Memory B cell (primary cell): ENCODE data around the gene NMNAT1.
"Not testable (repeated sequence)": the region's sequence is repeated elsewhere in the genome, so short reads cannot be mapped to it uniquely, and the experiment has no call there.

Experiments
- ATAC-seq: fragments of 150-1000 bp; cut with Tn5 transposase; 2 replicates; pipeline ENCODE4 v1.10.0; 2021; ENCODE audit warnings: low read depth, mild to moderate bottlenecking, moderate library complexity
- DNase-seq, 2 donors: peaks; one replicate each; pipeline ENCODE4 v3.0.0; 2022; ENCODE audit warnings: low spot score in 2 of 2
- H3K27ac Mint-ChIP-seq: one replicate; pipeline ENCODE4 v1.8.0; 2022; ENCODE audit warnings: mild to moderate bottlenecking, moderate library complexity, mixed read lengths
- H3K27me3 Mint-ChIP-seq: one replicate; pipeline ENCODE4 v1.8.0; 2022; ENCODE audit warnings: mixed read lengths
- H3K36me3 Mint-ChIP-seq: one replicate; pipeline ENCODE4 v1.8.0; 2022; ENCODE audit warnings: mild to moderate bottlenecking, mixed read lengths
- H3K4me1 Mint-ChIP-seq: one replicate; pipeline ENCODE4 v1.8.0; 2022; ENCODE audit warnings: mixed read lengths
- H3K4me3 Mint-ChIP-seq: one replicate; pipeline ENCODE4 v1.8.0; 2022; ENCODE audit warnings: mild to moderate bottlenecking, moderate library complexity, mixed read lengths
- H3K9me3 Mint-ChIP-seq: one replicate; pipeline ENCODE4 v1.8.0; 2022; ENCODE audit warnings: mixed read lengths

The NMNAT1 gene

GRCh38 chr1:9960011-9960410 lies 16.7 kb downstream of the NMNAT1 start:
- ATAC-seq (no peak), DNase-seq (no peak)
- Mint-ChIP-seq H3K4me3 (no peak overlapping the region), H3K27ac (no peak overlapping the region), H3K36me3 (no peaks in the 10 kb centered on the region), H3K27me3 (no peaks in the 10 kb centered on the region), H3K9me3 (no peaks in the 10 kb centered on the region), H3K4me1 (peaks cover 9% of the 10 kb centered on the region)

GRCh38 chr1:9960706-9961562 lies 17.7 kb downstream of the NMNAT1 start:
- ATAC-seq, result peak; percentile 99
- Mint-ChIP-seq H3K4me1 (peaks cover 9% of the 10 kb centered on the region), H3K27ac (peak overlapping the region; percentile 60), H3K4me3 (peak overlapping the region; percentile 49), H3K9me3 (no peaks in the 10 kb centered on the region), H3K36me3 (no peaks in the 10 kb centered on the region), H3K27me3 (no peaks in the 10 kb centered on the region)
- peak; percentile 13 to 47 for DNase-seq

DNA sequence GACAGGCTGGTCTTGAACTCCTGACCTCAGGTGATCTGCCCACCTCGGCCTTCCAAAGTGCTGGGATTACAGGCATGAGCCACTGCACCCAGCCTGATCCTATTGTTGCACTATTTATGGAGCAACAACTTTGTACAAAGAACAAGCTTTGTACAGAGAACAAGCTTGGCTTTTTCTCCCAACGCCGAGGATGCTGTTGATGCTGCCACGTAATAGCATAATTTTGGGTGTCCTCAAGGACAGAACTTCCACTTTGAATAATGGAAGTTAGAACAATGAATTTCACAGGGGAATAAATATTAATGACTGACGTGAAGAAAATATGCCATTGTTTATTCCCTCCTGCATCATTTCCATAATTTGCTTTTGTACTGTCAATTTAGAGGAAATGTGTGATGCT lies 41.0 kb downstream of the NMNAT1 start:
- peaks cover 10% of the 10 kb centered on the region for H3K36me3 Mint-ChIP-seq
- no peaks in the 10 kb centered on the region for H3K27me3 Mint-ChIP-seq
- DNase-seq (no peak), ATAC-seq (no peak)
- no peak overlapping the region for H3K4me3 Mint-ChIP-seq
- H3K4me1 Mint-ChIP-seq, result no peaks in the 10 kb centered on the region
- H3K27ac Mint-ChIP-seq, result no peak overlapping the region
- H3K9me3 Mint-ChIP-seq, result no peaks in the 10 kb centered on the region

- Mint-ChIP-seq H3K27me3 (no peaks in the 10 kb centered on the region), H3K4me1 (no peaks in the 10 kb centered on the region), H3K36me3 (peaks cover 10% of the 10 kb centered on the region), H3K4me3 (no peak overlapping the region), H3K9me3 (no peaks in the 10 kb centered on the region), H3K27ac (no peak overlapping the region)
- DNase-seq, result no peak
- ATAC-seq, result no peak
These were observed 41.7 kb downstream of the NMNAT1 start for GRCh38 chr1:9985001-9985400.

GRCh38 chr1:9989773-9990172 lies 46.5 kb downstream of the NMNAT1 start:
- DNase-seq, result no peak
- H3K27ac Mint-ChIP-seq, result no peak overlapping the region
- no peak for ATAC-seq
- H3K9me3 Mint-ChIP-seq, result no peaks in the 10 kb centered on the region
- peaks cover 2% of the 10 kb centered on the region for H3K36me3 Mint-ChIP-seq
- H3K4me3 Mint-ChIP-seq, result no peak overlapping the region
- H3K27me3 Mint-ChIP-seq, result peaks cover 1% of the 10 kb centered on the region
- H3K4me1 Mint-ChIP-seq, result peaks cover 5% of the 10 kb centered on the region

DNA sequence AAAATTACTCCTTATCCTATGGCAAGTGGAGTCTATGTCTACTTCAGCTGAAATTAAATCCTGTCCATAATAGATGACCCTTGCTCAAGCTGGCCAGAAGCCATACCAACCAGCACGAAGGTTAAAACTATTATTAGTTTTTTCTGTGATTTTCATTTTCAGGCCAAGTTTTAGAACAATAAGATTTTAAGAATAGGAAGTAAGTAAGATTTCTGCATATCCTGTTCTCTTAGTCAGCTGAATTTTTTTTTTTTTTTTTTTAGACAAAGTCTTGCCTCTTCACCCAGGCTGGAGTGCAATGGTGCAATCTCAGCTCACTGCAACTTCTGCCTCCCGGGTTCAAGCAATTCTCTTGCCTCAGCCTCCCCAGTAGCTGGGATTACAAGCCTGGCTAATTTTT lies 47.7 kb downstream of the NMNAT1 start:
- no peaks in the 10 kb centered on the region for H3K36me3 Mint-ChIP-seq
- no peaks in the 10 kb centered on the region for H3K9me3 Mint-ChIP-seq
- DNase-seq (no peak), ATAC-seq (no peak)
- no peak overlapping the region for H3K4me3 Mint-ChIP-seq
- H3K4me1 Mint-ChIP-seq, result peaks cover 5% of the 10 kb centered on the region
- no peak overlapping the region for H3K27ac Mint-ChIP-seq
- H3K27me3 Mint-ChIP-seq, result peaks cover 1% of the 10 kb centered on the region

- no peaks in the 10 kb centered on the region for H3K9me3 Mint-ChIP-seq
- H3K4me3 Mint-ChIP-seq, result no peak overlapping the region
- no peak overlapping the region for H3K27ac Mint-ChIP-seq
- ATAC-seq (no peak), DNase-seq (no peak)
- no peaks in the 10 kb centered on the region for H3K36me3 Mint-ChIP-seq
- peaks cover 13% of the 10 kb centered on the region for H3K4me1 Mint-ChIP-seq
- peaks cover 7% of the 10 kb centered on the region for H3K27me3 Mint-ChIP-seq
These were observed 49.6 kb downstream of the NMNAT1 start for GRCh38 chr1:9992910-9993309.

DNA sequence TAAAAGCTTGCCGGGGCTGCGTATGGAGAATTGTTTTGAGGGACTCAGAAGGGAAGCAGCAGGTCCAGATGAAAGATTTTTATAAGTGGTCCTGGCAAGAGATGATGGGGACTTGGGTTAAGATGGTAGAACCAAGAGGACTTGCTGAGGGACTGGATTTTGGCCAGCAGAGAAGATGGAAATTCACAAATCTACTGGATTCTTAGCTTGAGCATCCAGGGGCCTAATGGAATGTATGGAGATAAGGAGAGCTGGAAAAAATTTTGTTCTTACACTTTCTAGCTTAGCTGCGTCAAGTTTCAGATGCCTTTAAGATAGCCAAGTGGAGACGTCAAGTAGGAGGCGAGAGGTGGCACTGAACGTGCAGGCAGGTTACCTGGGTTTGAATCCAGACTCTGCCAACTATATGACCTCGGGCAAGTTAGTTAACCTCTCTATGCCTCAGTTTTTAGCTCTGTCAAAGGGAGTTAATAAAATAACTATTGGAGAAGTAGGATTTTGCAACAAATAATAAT lies 50.3 kb downstream of the NMNAT1 start:
- H3K4me1 Mint-ChIP-seq, result peaks cover 14% of the 10 kb centered on the region
- H3K36me3 Mint-ChIP-seq, result no peaks in the 10 kb centered on the region
- no peak for DNase-seq
- H3K9me3 Mint-ChIP-seq, result no peaks in the 10 kb centered on the region
- no peak for ATAC-seq
- no peak overlapping the region for H3K4me3 Mint-ChIP-seq
- no peak overlapping the region for H3K27ac Mint-ChIP-seq
- H3K27me3 Mint-ChIP-seq, result peaks cover 8% of the 10 kb centered on the region

GRCh38 chr1:9996624-9997582 lies 53.6 kb downstream of the NMNAT1 start, which contains the start of gene RBP7:
Gene RBP7 (plus strand): TSS chr1:9997228. CDS start chr1:9997259, 31 bp downstream.
- peak in 1 of 2 donors; percentile 20 for DNase-seq
- ATAC-seq, result peak; percentile 65
- H3K27me3 Mint-ChIP-seq, result peaks cover 13% of the 10 kb centered on the region

GRCh38 chr1:10001016-10001665 lies 57.9 kb downstream of the NMNAT1 start:
- no peaks in the 10 kb centered on the region for H3K36me3 Mint-ChIP-seq
- H3K27me3 Mint-ChIP-seq, result peaks cover 17% of the 10 kb centered on the region
- no peak overlapping the region for H3K27ac Mint-ChIP-seq
- H3K9me3 Mint-ChIP-seq, result no peaks in the 10 kb centered on the region
- ATAC-seq (no peak), DNase-seq (no peak)
- no peak overlapping the region for H3K4me3 Mint-ChIP-seq
- peaks cover 9% of the 10 kb centered on the region for H3K4me1 Mint-ChIP-seq

More at GRCh38 chr1:9996624-9997582, 53.6 kb downstream of the NMNAT1 start, which contains the start of gene RBP7:
- no peaks in the 10 kb centered on the region for H3K36me3 Mint-ChIP-seq
- H3K4me3 Mint-ChIP-seq, result peak within 1 kb of the TSS; percentile 85
- H3K9me3 Mint-ChIP-seq, result no peaks in the 10 kb centered on the region
- no peak within 1 kb of the TSS for H3K27ac Mint-ChIP-seq
- peaks cover 11% of the 10 kb centered on the region for H3K4me1 Mint-ChIP-seq

DNA sequence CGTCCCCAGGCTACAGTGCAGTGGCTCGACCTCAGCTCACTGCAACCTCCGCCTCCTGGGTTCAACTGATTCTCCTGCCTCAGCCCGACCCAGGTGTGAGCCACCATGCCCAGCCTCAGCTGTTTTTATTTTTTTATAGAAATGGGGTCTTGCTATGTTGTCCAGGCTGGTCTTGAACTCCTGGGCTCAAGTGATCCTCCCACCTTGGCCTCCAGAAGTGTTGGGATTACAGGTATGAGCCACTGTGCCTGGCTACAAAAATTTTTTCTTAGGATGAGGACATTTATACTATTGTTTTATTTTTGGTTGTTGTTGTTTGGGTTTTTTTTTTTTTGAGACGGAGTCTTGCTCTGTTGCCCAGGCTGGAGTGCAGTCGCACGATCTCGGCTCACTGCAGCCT lies 62.0 kb downstream of the NMNAT1 start:
- peaks cover 11% of the 10 kb centered on the region for H3K27me3 Mint-ChIP-seq
- ATAC-seq, H3K4me3 Mint-ChIP-seq, H3K27ac Mint-ChIP-seq, DNase-seq, H3K4me1 Mint-ChIP-seq, H3K36me3 Mint-ChIP-seq, H3K9me3 Mint-ChIP-seq: not testable (repeated sequence)

- ATAC-seq (no peak), DNase-seq (no peak)
- Mint-ChIP-seq H3K27me3 (peaks cover 6% of the 10 kb centered on the region), H3K4me1 (no peaks in the 10 kb centered on the region), H3K27ac (no peak overlapping the region), H3K36me3 (no peaks in the 10 kb centered on the region), H3K4me3 (no peak overlapping the region), H3K9me3 (no peaks in the 10 kb centered on the region)
These were observed 63.9 kb downstream of the NMNAT1 start for GRCh38 chr1:10007169-10007568.

DNA sequence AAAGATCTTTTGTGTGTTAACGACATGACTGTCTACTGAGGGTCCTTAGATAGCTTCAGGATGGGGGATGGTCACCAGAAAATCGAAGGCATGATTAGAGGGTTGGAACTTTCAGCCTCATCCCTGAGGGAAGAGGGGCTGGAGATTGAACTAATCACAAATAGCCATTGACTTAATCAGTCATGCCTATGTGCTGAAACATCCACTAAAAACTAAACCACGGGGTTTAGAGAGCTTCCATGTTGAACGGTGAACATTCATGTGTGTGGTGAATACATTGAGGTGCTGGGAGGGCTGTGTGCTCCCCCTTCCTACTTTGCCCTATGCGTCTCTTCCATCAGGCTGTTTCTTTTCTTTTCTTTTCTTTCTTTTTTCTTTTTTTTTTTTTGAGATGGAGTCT lies 70.7 kb downstream of the NMNAT1 start:
- no peak overlapping the region for H3K4me3 Mint-ChIP-seq
- no peak for DNase-seq
- H3K4me1 Mint-ChIP-seq, result no peaks in the 10 kb centered on the region
- H3K27me3 Mint-ChIP-seq, result no peaks in the 10 kb centered on the region
- ATAC-seq, result no peak
- H3K36me3 Mint-ChIP-seq, result no peaks in the 10 kb centered on the region
- no peaks in the 10 kb centered on the region for H3K9me3 Mint-ChIP-seq
- no peak overlapping the region for H3K27ac Mint-ChIP-seq
